MCF 10A (cell line): ENCODE data around the gene SLCO2A1. TPM values are rescaled to one million over a fixed set of nuclear protein-coding genes. Genes with fewer than 3 reads are reported as not detected.

Experiments used
- BruUV-seq: library from RNA; stranded (reverse); fragments of 400-500 nt; replicated peaks from 2 replicates; lab custom pipeline; 2021; lab: Mats Ljungman, UMichigan
- CTCF ChIA-PET: fragments of 300-600 bp; sonication (Branson Sonifier 250); formaldehyde crosslinking; extraction: SDS; loops from one replicate; lab custom pipeline; 2021; ENCODE audit warnings: antibody characterized with exemption, inconsistent platforms; lab: Yijun Ruan, JAX
- POLR2A ChIA-PET: fragments of 300-600, 350-650 bp; sonication (Branson Sonifier 250); formaldehyde crosslinking; extraction: SDS; loops from one replicate; lab custom pipeline; 2020; ENCODE audit warnings: antibody characterized with exemption, inconsistent platforms; lab: Yijun Ruan, JAX
- DNase-seq: peaks from one replicate; pipeline ENCODE4 v3.0.0-alpha.2; 2018; ENCODE audit not compliant: unreplicated experiment
- H3K27ac Mint-ChIP-seq: one replicate; pipeline ENCODE4 v1.8.0; 2022; ENCODE audit warnings: mild to moderate bottlenecking, low read depth, mixed read lengths; ENCODE audit not compliant: unreplicated experiment
- H3K27me3 Mint-ChIP-seq: one replicate; pipeline ENCODE4 v1.8.0; 2022; ENCODE audit warnings: mixed read lengths; ENCODE audit not compliant: insufficient read depth, unreplicated experiment
- H3K36me3 Mint-ChIP-seq: one replicate; pipeline ENCODE4 v1.8.0; 2022; ENCODE audit warnings: mild to moderate bottlenecking, moderate library complexity, mixed read lengths; ENCODE audit not compliant: insufficient read depth, unreplicated experiment
- H3K4me1 Mint-ChIP-seq: one replicate; pipeline ENCODE4 v1.8.0; 2022; ENCODE audit warnings: mixed read lengths; ENCODE audit not compliant: insufficient read depth, unreplicated experiment
- H3K4me3 Mint-ChIP-seq: one replicate; pipeline ENCODE4 v1.8.0; 2022; ENCODE audit warnings: mild to moderate bottlenecking, moderate library complexity, mixed read lengths; ENCODE audit not compliant: unreplicated experiment
- H3K9me3 Mint-ChIP-seq: one replicate; pipeline ENCODE4 v1.8.0; 2022; ENCODE audit warnings: mixed read lengths; ENCODE audit not compliant: unreplicated experiment
- CTCF ChIP-seq: fragments of 200-600 bp; IDR thresholded peaks from one replicate; pipeline ENCODE4 v1.8.0; 2022; ENCODE audit warnings: antibody characterized with exemption, mild to moderate bottlenecking; ENCODE audit not compliant: unreplicated experiment
- intact Hi-C: fragments of 100-400 bp; cut with micrococcal nuclease; formaldehyde crosslinking; loops from 2 replicates; pipeline ENCODE4 v1.14.1; 2022
- total RNA-seq: library from RNA; stranded (reverse); gene quantifications from 2 replicates; pipeline ENCODE4 v1.2.3, GENCODE V29; 2022

The SLCO2A1 gene
- total RNA-seq, 1 experiment from 2014 or later: 1.0 TPM

- TF ChIP-seq CTCF: no peak
- peaks cover 13% of the 10 kb centered on the region for H3K4me1 Mint-ChIP-seq
- intact Hi-C loops: no loop called here
- H3K4me3 Mint-ChIP-seq: no peak overlapping the region
- H3K27me3 Mint-ChIP-seq: no peaks in the 10 kb centered on the region
- no peak for DNase-seq
- no peaks in the 10 kb centered on the region for H3K36me3 Mint-ChIP-seq
- H3K27ac Mint-ChIP-seq: no peak overlapping the region
- ChIA-PET CTCF (interaction anchor here (0.6 to 5.8 kb wide), 6 partner anchors 9 to 239 kb away, joined by 3 to 57 read pairs (median 4); no protein-coding TSS in a partner anchor), POLR2A (interaction anchor here (0.7 kb wide), 1 partner anchor 24 kb away, joined by 3 read pairs; no protein-coding TSS in a partner anchor)
- H3K9me3 Mint-ChIP-seq: no peaks in the 10 kb centered on the region
- no TSS peak for BruUV-seq
Measured at GRCh38 chr3:134057654-134058110, 28.0 kb upstream of the SLCO2A1 start.

- peaks cover 13% of the 10 kb centered on the region for H3K4me1 Mint-ChIP-seq
- DNase-seq: peak; percentile 39
- BruUV-seq: no TSS peak
- H3K27ac Mint-ChIP-seq: peak overlapping the region; percentile 43
- no peaks in the 10 kb centered on the region for H3K9me3 Mint-ChIP-seq
- no peak for TF ChIP-seq CTCF
- ChIA-PET CTCF (interaction anchor here (0.6 to 5.8 kb wide), 6 partner anchors 10 to 239 kb away, joined by 3 to 57 read pairs (median 4); no protein-coding TSS in a partner anchor), POLR2A (interaction anchor here (0.7 kb wide), 1 partner anchor 24 kb away, joined by 3 read pairs; no protein-coding TSS in a partner anchor)
- intact Hi-C loops: no loop called here
- H3K27me3 Mint-ChIP-seq: no peaks in the 10 kb centered on the region
- no peak overlapping the region for H3K4me3 Mint-ChIP-seq
- H3K36me3 Mint-ChIP-seq: no peaks in the 10 kb centered on the region
Measured at GRCh38 chr3:134057006-134057653, 27.4 kb upstream of the SLCO2A1 start.

- Mint-ChIP-seq H3K4me3 (no peak overlapping the region), H3K27ac (peak overlapping the region; percentile 43), H3K27me3 (no peaks in the 10 kb centered on the region), H3K9me3 (no peaks in the 10 kb centered on the region), H3K36me3 (no peaks in the 10 kb centered on the region), H3K4me1 (peaks cover 13% of the 10 kb centered on the region)
- TF ChIP-seq CTCF: no peak
- ChIA-PET POLR2A (no interaction called here), CTCF (interaction anchor here (0.6 to 5.8 kb wide), 2 partner anchors 110 to 126 kb away, joined by 3 to 57 read pairs; no protein-coding TSS in a partner anchor)
- DNase-seq: no peak
- no TSS peak for BruUV-seq
- intact Hi-C loops: no loop called here
Measured at GRCh38 chr3:134056464-134056891, 26.8 kb upstream of the SLCO2A1 start.

- no peak for TF ChIP-seq CTCF
- Mint-ChIP-seq H3K4me1 (peaks cover 13% of the 10 kb centered on the region), H3K4me3 (no peak overlapping the region), H3K9me3 (no peaks in the 10 kb centered on the region), H3K27ac (no peak overlapping the region), H3K27me3 (no peaks in the 10 kb centered on the region), H3K36me3 (no peaks in the 10 kb centered on the region)
- no TSS peak for BruUV-seq
- ChIA-PET POLR2A (interaction anchor here (0.7 kb wide), 1 partner anchor 1791 kb away, joined by 3 read pairs; no protein-coding TSS in a partner anchor), CTCF (interaction anchor here (5.8 kb wide), 1 partner anchor 125 kb away, joined by 57 read pairs; no protein-coding TSS in a partner anchor)
- DNase-seq: no peak
- intact Hi-C loops: no loop called here
Measured at GRCh38 chr3:134055661-134056060, 25.9 kb upstream of the SLCO2A1 start.
